WTC11 (cell line): Measurements from ENCODE around the gene SLC25A17.
"Not testable (repeated sequence)": the region's sequence is repeated elsewhere in the genome, so short reads cannot be mapped to it uniquely, and the experiment has no call there.

Source experiments
- CREB1 ChIP-seq: sonication (generic); formaldehyde crosslinking; IDR thresholded peaks from 2 replicates; pipeline ENCODE4 v1.8.0; 2023; ENCODE audit warnings: mild to moderate bottlenecking, missing genetic modification reagents
- GTF2I ChIP-seq: fragments of 250-450 bp; sonication (Bioruptor Pico); conservative IDR thresholded peaks from 2 replicates; pipeline ENCODE4 v1.4.0; 2021; ENCODE audit warnings: mild to moderate bottlenecking
- JUN ChIP-seq: sonication (generic); formaldehyde crosslinking; IDR thresholded peaks from 2 replicates; pipeline ENCODE4 v1.8.0; 2023; ENCODE audit warnings: mild to moderate bottlenecking, missing genetic modification reagents
- KAT7 ChIP-seq: sonication (generic); formaldehyde crosslinking; IDR thresholded peaks from 2 replicates; pipeline ENCODE4 v1.8.1; 2023; ENCODE audit warnings: missing genetic modification reagents, mild to moderate bottlenecking, borderline replicate concordance
- MYBL2 ChIP-seq: sonication (generic); formaldehyde crosslinking; IDR thresholded peaks from 2 replicates; pipeline ENCODE4 v1.8.1; 2023; ENCODE audit warnings: mild to moderate bottlenecking, moderate library complexity, missing genetic modification reagents
- SP1 ChIP-seq: sonication (generic); formaldehyde crosslinking; conservative IDR thresholded peaks from 2 replicates; pipeline ENCODE4 v1.8.1; 2022; ENCODE audit warnings: missing genetic modification reagents
- ZNF121 ChIP-seq: sonication (generic); formaldehyde crosslinking; IDR thresholded peaks from 2 replicates; pipeline ENCODE4 v1.8.0; 2023; ENCODE audit warnings: missing genetic modification reagents
- ZNF232 ChIP-seq: sonication (generic); formaldehyde crosslinking; IDR thresholded peaks from 2 replicates; pipeline ENCODE4 v1.8.0; 2022; ENCODE audit warnings: mild to moderate bottlenecking, missing genetic modification reagents
- TF ChIP-seq, protein P1 (sequence below): sonication (generic); formaldehyde crosslinking; IDR thresholded peaks from 2 replicates; pipeline ENCODE4 v1.8.0; 2022; ENCODE audit warnings: mild to moderate bottlenecking, missing genetic modification reagents
- TF ChIP-seq, protein P2 (sequence below): fragments of 200-600 bp; IDR thresholded peaks from 2 replicates; pipeline ENCODE4 v1.8.0; 2022; ENCODE audit warnings: antibody characterized with exemption
- TF ChIP-seq, protein P3 (sequence below): sonication (generic); formaldehyde crosslinking; IDR thresholded peaks from 2 replicates; pipeline ENCODE4 v1.8.1; 2022; ENCODE audit warnings: low read depth, missing genetic modification reagents, borderline replicate concordance
- TF ChIP-seq, protein P4 (sequence below): sonication (generic); formaldehyde crosslinking; IDR thresholded peaks from 2 replicates; pipeline ENCODE4 v1.8.1; 2023; ENCODE audit warnings: mild to moderate bottlenecking, missing genetic modification reagents
- TF ChIP-seq, protein P5 (sequence below): sonication (generic); formaldehyde crosslinking; IDR thresholded peaks from 2 replicates; pipeline ENCODE4 v1.8.0; 2023; ENCODE audit warnings: missing genetic modification reagents, mild to moderate bottlenecking, borderline replicate concordance
- TF ChIP-seq, protein P6 (sequence below): sonication (generic); formaldehyde crosslinking; IDR thresholded peaks from 2 replicates; pipeline ENCODE4 v1.8.1; 2023; ENCODE audit warnings: mild to moderate bottlenecking, missing genetic modification reagents

DNA sequence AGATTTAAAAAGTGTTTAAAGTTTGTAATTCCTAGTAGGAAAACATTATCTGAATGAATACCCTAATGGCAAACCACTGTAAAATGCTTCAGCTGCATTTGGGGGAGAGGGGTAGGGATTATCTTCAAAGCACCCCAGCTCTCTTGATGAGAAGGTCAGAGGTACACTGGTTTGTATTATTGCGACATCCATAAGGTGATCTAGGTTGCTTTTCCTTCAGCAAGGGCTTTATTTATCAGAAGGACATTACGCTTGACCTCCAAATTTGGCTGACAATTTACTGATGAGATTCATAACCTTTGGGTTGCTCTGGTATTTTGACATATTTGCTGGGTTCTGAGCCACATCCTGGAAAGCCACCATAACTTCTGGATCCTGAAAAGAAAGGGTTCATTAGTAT lies 7.1 kb upstream of the SLC25A17 start:
- TF ChIP-seq ZNF232 (CRISPR knock-in tag); GTF2I (CRISPR knock-in tag); ZNF121 (CRISPR knock-in tag); KAT7 (CRISPR knock-in tag); SP1; CREB1 (CRISPR knock-in tag); JUN; MYBL2 (CRISPR knock-in tag): not testable (repeated sequence)
- TF ChIP-seq, protein P1, sequence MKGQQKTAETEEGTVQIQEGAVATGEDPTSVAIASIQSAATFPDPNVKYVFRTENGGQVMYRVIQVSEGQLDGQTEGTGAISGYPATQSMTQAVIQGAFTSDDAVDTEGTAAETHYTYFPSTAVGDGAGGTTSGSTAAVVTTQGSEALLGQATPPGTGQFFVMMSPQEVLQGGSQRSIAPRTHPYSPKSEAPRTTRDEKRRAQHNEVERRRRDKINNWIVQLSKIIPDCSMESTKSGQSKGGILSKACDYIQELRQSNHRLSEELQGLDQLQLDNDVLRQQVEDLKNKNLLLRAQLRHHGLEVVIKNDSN (CRISPR knock-in tag), result not testable (repeated sequence)
- TF ChIP-seq, protein P2, sequence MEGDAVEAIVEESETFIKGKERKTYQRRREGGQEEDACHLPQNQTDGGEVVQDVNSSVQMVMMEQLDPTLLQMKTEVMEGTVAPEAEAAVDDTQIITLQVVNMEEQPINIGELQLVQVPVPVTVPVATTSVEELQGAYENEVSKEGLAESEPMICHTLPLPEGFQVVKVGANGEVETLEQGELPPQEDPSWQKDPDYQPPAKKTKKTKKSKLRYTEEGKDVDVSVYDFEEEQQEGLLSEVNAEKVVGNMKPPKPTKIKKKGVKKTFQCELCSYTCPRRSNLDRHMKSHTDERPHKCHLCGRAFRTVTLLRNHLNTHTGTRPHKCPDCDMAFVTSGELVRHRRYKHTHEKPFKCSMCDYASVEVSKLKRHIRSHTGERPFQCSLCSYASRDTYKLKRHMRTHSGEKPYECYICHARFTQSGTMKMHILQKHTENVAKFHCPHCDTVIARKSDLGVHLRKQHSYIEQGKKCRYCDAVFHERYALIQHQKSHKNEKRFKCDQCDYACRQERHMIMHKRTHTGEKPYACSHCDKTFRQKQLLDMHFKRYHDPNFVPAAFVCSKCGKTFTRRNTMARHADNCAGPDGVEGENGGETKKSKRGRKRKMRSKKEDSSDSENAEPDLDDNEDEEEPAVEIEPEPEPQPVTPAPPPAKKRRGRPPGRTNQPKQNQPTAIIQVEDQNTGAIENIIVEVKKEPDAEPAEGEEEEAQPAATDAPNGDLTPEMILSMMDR, result not testable (repeated sequence)
- TF ChIP-seq, protein P3, sequence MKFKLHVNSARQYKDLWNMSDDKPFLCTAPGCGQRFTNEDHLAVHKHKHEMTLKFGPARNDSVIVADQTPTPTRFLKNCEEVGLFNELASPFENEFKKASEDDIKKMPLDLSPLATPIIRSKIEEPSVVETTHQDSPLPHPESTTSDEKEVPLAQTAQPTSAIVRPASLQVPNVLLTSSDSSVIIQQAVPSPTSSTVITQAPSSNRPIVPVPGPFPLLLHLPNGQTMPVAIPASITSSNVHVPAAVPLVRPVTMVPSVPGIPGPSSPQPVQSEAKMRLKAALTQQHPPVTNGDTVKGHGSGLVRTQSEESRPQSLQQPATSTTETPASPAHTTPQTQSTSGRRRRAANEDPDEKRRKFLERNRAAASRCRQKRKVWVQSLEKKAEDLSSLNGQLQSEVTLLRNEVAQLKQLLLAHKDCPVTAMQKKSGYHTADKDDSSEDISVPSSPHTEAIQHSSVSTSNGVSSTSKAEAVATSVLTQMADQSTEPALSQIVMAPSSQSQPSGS (CRISPR knock-in tag), result not testable (repeated sequence)
- TF ChIP-seq, protein P4, sequence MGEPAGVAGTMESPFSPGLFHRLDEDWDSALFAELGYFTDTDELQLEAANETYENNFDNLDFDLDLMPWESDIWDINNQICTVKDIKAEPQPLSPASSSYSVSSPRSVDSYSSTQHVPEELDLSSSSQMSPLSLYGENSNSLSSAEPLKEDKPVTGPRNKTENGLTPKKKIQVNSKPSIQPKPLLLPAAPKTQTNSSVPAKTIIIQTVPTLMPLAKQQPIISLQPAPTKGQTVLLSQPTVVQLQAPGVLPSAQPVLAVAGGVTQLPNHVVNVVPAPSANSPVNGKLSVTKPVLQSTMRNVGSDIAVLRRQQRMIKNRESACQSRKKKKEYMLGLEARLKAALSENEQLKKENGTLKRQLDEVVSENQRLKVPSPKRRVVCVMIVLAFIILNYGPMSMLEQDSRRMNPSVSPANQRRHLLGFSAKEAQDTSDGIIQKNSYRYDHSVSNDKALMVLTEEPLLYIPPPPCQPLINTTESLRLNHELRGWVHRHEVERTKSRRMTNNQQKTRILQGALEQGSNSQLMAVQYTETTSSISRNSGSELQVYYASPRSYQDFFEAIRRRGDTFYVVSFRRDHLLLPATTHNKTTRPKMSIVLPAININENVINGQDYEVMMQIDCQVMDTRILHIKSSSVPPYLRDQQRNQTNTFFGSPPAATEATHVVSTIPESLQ (CRISPR knock-in tag), result not testable (repeated sequence)
- TF ChIP-seq, protein P5, sequence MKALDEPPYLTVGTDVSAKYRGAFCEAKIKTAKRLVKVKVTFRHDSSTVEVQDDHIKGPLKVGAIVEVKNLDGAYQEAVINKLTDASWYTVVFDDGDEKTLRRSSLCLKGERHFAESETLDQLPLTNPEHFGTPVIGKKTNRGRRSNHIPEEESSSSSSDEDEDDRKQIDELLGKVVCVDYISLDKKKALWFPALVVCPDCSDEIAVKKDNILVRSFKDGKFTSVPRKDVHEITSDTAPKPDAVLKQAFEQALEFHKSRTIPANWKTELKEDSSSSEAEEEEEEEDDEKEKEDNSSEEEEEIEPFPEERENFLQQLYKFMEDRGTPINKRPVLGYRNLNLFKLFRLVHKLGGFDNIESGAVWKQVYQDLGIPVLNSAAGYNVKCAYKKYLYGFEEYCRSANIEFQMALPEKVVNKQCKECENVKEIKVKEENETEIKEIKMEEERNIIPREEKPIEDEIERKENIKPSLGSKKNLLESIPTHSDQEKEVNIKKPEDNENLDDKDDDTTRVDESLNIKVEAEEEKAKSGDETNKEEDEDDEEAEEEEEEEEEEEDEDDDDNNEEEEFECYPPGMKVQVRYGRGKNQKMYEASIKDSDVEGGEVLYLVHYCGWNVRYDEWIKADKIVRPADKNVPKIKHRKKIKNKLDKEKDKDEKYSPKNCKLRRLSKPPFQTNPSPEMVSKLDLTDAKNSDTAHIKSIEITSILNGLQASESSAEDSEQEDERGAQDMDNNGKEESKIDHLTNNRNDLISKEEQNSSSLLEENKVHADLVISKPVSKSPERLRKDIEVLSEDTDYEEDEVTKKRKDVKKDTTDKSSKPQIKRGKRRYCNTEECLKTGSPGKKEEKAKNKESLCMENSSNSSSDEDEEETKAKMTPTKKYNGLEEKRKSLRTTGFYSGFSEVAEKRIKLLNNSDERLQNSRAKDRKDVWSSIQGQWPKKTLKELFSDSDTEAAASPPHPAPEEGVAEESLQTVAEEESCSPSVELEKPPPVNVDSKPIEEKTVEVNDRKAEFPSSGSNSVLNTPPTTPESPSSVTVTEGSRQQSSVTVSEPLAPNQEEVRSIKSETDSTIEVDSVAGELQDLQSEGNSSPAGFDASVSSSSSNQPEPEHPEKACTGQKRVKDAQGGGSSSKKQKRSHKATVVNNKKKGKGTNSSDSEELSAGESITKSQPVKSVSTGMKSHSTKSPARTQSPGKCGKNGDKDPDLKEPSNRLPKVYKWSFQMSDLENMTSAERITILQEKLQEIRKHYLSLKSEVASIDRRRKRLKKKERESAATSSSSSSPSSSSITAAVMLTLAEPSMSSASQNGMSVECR, result not testable (repeated sequence)
- TF ChIP-seq, protein P6, sequence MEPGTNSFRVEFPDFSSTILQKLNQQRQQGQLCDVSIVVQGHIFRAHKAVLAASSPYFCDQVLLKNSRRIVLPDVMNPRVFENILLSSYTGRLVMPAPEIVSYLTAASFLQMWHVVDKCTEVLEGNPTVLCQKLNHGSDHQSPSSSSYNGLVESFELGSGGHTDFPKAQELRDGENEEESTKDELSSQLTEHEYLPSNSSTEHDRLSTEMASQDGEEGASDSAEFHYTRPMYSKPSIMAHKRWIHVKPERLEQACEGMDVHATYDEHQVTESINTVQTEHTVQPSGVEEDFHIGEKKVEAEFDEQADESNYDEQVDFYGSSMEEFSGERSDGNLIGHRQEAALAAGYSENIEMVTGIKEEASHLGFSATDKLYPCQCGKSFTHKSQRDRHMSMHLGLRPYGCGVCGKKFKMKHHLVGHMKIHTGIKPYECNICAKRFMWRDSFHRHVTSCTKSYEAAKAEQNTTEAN, result not testable (repeated sequence)
